ENCODE results near the gene AICDA.

GRCh38 chr12:8556531-8557097 lies 56.0 kb downstream of the AICDA start:
- TF ChIP-seq POLR2A (IDR thresholded peaks at IDR 0.05) (no peak), POLR2AphosphoS5 (IDR thresholded peaks at IDR 0.05) (no peak), CTCF (IDR thresholded peaks at IDR 0.05) (no peak), EP300 (IDR thresholded peaks at IDR 0.05) (no peak)

All from gastroesophageal sphincter (tissue), 3 donors.